Activated naive CD4-positive, alpha-beta T cell treated with anti-CD3 and anti-CD28 coated beads for 36 hours (primary cell): ENCODE results near the gene SLC6A6. TPM values are rescaled to one million over a fixed set of nuclear protein-coding genes. Genes with fewer than 3 reads are reported as not detected.

Experiments used
- CTCF ChIA-PET: fragments of 350-600 bp; sonication (Branson Sonifier 250); formaldehyde crosslinking; loops from one replicate; lab custom pipeline; 2021; ENCODE audit warnings: antibody characterized with exemption; lab: Charles Lee
- DNase-seq: peaks from one replicate; pipeline ENCODE4 v3.0.0-alpha.2; 2020
- H3K27ac Mint-ChIP-seq: one replicate; pipeline ENCODE4 v1.8.0; 2021; ENCODE audit warnings: mild to moderate bottlenecking, mixed read lengths
- H3K27me3 Mint-ChIP-seq: one replicate; pipeline ENCODE4 v1.8.0; 2021; ENCODE audit warnings: low read depth, mixed read lengths
- H3K36me3 Mint-ChIP-seq: one replicate; pipeline ENCODE4 v1.8.0; 2021; ENCODE audit warnings: low read depth, mixed read lengths
- H3K4me1 Mint-ChIP-seq: one replicate; pipeline ENCODE4 v1.8.0; 2021; ENCODE audit warnings: low read depth, mixed read lengths
- H3K4me3 Mint-ChIP-seq: one replicate; pipeline ENCODE4 v1.8.0; 2021; ENCODE audit warnings: mild to moderate bottlenecking, moderate library complexity, mixed read lengths
- H3K9me3 Mint-ChIP-seq: one replicate; pipeline ENCODE4 v1.8.0; 2021; ENCODE audit warnings: mixed read lengths
- intact Hi-C: fragments of 100-400 bp; cut with micrococcal nuclease; formaldehyde crosslinking; loops from one replicate; pipeline ENCODE4 v1.15.1; 2023
- total RNA-seq, 2 experiments: library from RNA; stranded (reverse); gene quantifications; one replicate each; pipeline ENCODE4 v1.2.3, GENCODE V29; 2021

SLC6A6 gene
- total RNA-seq, 2 experiments from 2014 or later = 32.2 to 36.9 TPM

DNA sequence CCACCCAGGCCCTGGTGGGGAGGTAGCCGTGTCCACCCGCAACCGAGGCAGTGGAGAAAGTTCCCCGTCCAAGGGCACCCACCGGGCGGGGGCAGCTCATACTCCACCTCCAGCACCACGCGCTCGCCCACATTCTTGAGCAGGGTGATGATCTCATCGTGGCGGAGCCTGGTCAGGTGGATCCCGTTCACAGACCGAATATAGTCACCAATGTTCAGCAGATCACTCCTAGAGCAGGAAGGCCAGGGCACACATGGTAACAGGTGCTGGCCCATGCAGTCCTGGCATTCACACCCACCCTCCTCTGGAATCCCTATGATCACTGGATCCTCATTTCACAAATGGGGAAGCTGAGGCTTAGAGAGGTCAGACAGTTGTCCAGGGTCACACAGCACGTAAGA, 121.9 kb downstream of the SLC6A6 start:
- no peak for DNase-seq
- H3K4me3 Mint-ChIP-seq = no peak overlapping the region
- H3K36me3 Mint-ChIP-seq = no peaks in the 10 kb centered on the region
- H3K9me3 Mint-ChIP-seq = no peaks in the 10 kb centered on the region
- H3K27ac Mint-ChIP-seq = no peak overlapping the region
- no peaks in the 10 kb centered on the region for H3K4me1 Mint-ChIP-seq
- CTCF ChIA-PET = no interaction called here
- peaks cover 3% of the 10 kb centered on the region for H3K27me3 Mint-ChIP-seq
- intact Hi-C loops = no loop called here

DNA sequence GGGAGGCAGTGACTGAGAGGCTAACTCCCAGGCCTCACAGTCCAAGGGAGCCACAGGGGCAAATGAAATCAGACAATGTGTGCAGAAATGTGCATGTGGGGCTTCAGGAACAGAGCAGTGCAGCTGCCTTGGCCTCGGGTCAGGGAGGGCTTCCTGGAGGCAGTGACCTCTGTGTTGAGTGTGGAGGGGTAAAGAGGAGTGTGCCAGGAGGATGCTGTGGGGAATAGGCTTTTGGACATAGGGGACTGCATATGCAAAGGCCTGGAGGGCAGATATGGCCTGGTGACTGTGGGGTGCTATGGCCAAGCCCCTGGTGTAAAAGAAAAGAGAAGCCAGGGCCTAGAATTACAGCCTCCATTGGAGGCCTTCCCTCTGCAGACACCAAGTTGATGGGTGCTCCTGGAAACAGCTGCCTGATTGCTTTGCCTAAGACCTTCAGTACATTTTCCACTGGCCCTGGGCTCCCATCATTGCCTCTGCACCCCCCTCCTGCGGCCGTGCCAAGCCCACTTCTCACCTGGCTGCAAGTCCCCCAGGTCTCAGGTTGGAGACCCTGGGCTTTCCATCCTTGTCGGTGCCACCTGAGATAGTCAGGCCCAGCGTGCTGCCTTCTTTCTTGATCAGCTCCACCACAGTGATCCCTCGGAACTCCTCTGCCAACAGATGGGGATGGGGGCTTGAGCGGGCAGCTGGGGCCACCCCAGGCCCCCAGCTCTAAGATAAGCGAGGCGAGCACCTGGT, 122.7 kb downstream of the SLC6A6 start:
- DNase-seq = no peak
- Mint-ChIP-seq H3K36me3 (no peaks in the 10 kb centered on the region), H3K9me3 (no peaks in the 10 kb centered on the region), H3K4me1 (no peaks in the 10 kb centered on the region), H3K27ac (no peak overlapping the region), H3K4me3 (no peak overlapping the region), H3K27me3 (peaks cover 3% of the 10 kb centered on the region)
- CTCF ChIA-PET = no interaction called here
- intact Hi-C loops = no loop called here

DNA sequence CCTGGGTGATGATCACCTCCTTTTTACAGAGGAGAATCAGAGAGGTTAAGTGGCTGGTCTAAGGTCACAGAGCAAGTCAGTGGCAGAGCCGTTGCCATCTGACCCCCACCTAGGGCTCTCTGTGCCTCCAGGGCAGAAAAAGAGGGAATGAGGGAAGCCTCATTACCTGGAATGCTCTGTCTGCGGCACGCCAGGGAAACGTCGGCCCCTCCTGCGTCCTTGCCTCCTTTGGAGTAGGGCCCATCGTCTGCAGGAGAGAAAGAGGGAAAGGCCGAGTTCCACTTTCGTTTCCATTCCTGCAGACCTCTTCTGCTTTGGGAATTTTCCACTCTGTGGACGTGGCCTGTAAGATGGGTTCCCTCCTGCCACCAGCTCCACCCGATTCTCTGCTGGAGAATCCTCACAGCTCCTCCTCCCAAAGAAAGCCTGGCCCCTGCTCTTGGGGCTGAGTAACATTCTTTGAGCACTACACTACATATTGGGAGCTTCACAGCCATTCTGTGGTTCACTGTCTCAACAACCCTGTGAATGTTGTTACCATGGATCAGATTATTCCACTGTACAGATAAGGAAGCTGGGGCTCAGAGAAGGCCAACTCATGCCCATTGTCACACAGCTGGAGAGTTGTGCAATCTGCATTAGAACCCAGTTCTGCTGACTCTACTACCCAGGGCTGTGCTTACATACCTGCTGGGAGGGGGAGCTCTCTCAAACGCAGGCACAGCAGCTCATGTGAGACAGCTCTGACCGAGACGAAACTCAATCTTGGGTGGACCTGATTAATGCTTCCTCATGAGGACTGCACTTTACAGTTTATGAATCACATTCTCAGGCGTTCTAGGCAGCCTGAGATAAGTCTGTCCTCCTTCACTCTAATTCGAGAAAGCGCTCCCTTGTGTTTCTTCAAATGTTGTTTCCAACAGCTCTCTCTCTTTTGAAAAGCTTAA, 123.6 kb downstream of the SLC6A6 start:
- no peak for DNase-seq
- H3K9me3 Mint-ChIP-seq = no peaks in the 10 kb centered on the region
- no peaks in the 10 kb centered on the region for H3K4me1 Mint-ChIP-seq
- H3K36me3 Mint-ChIP-seq = no peaks in the 10 kb centered on the region
- peaks cover 5% of the 10 kb centered on the region for H3K27me3 Mint-ChIP-seq
- no peak overlapping the region for H3K27ac Mint-ChIP-seq
- no peak overlapping the region for H3K4me3 Mint-ChIP-seq
- CTCF ChIA-PET = interaction anchor here (0.6 kb wide), 1 partner anchor 357 kb away, joined by 4 read pairs; no protein-coding TSS in a partner anchor
- intact Hi-C loops = no loop called here

DNA sequence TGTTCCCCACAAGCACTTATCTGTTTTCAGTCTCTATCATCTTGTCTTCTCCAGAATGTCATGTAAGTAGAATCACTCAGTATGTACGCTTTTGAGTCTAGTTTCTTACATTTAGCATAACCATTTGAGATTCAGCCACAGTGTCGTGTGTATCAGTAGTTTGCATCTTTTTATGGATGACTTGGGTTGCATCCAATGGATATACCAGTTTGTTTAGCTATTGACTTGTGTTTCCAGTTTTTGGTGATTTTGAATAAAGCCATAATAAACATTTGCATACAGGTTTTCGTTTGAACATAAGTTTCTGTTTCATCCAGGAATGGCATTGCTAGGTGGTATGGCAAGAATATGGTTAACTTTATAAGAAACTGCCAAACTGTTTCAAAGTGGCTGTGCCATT, 125.7 kb downstream of the SLC6A6 start:
- CTCF ChIA-PET = interaction anchor here (0.6 kb wide), 1 partner anchor 329 kb away, joined by 3 read pairs; no protein-coding TSS in a partner anchor
- Mint-ChIP-seq H3K4me1 (no peaks in the 10 kb centered on the region), H3K9me3 (no peaks in the 10 kb centered on the region), H3K27me3 (peaks cover 5% of the 10 kb centered on the region), H3K27ac (no peak overlapping the region), H3K4me3 (no peak overlapping the region), H3K36me3 (no peaks in the 10 kb centered on the region)
- intact Hi-C loops = no loop called here
- no peak for DNase-seq

DNA sequence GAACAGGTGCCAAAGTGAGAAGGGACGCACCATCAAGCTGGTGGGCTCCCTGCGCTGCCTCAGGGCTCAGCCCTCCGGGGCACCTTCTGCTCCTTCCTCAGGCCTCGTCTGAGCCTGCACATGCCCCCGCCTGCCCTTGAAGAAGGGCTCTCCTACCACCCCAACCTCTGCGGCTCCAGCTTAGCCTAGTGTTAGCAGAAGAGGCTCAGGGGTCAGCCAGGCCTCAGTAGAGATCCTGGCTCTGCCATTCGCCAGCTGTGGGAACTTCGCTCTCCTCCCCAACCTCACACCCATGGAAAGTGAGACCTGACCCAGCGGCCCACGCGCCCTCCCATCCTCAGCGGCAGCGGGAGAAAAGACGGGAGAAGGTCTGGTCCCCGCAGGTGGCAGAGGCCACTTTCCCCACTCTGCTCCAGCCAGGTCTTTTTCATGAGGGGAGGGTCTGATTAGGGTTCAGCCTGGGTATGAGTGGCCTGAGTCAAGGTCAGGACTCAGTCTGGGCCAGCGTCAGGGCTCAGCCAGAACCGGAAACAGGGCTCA, 129.5 kb downstream of the SLC6A6 start:
- peaks cover 2% of the 10 kb centered on the region for H3K27me3 Mint-ChIP-seq
- no peak overlapping the region for H3K27ac Mint-ChIP-seq
- no peaks in the 10 kb centered on the region for H3K36me3 Mint-ChIP-seq
- no peaks in the 10 kb centered on the region for H3K9me3 Mint-ChIP-seq
- no peaks in the 10 kb centered on the region for H3K4me1 Mint-ChIP-seq
- H3K4me3 Mint-ChIP-seq = no peak overlapping the region
- CTCF ChIA-PET = no interaction called here
- no peak for DNase-seq
- intact Hi-C loops = no loop called here

DNA sequence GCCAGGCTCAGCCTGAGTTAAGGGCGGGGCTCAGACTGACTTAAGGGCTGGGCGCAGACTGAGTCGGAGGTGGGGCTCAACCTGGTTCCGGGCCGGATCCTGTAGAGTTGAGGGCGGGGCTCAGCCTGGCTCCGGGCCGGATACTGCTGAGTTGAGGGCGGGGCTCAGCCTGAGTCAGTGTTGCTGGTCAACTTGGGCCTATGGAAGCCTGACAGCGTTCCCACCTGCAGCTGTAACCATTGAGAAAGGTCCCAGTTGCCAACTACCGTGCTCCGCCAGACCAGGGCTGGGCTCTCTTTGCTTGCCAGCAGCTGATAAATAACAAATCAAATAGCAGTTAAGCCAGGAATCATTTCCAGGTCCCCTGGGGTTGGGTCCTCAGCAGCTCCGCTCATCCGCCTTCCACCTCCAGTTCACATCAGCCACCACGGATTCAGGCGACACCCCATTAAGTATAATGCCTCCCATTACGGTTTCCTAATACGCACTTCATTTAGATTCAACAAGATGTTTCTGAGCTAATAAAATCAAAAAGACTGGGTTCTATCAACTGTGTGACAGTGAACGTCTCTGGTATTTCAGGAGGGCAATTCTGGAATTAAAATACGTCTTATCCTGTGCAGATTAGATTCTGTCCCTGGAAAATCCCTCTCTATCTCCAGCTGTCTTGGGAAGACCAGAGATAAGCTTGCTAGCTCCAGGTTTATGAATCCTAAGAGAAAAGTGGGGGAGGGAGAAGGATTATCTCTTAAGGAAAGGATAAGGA, 130.5 kb downstream of the SLC6A6 start:
- CTCF ChIA-PET = no interaction called here
- peaks cover 2% of the 10 kb centered on the region for H3K27me3 Mint-ChIP-seq
- peak; percentile 11 for DNase-seq

DNA sequence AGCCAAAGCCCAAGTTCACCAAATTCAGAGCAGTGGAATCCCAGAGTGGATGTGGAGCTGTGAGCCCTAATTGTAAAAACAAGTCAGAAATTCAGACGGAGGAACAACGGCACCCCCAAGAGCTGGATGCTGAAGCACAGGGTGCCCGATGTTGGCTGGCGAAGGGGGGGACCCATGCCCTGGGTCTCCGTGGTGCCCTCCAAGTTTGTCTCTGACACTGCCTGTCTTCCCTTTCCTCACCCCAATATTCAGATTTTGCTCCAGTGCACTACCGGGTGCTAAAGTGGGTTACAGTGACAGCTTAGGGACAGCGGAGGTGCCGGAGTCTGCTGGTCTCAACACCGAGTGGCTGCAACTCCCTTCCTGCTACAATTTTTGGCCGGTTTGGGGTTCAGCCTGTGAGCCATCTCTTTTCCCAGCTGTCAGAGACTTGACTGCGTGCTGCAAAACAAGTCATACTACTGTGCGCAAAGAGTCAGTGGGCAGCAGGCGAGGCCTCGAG, 131.1 kb downstream of the SLC6A6 start:
- CTCF ChIA-PET = no interaction called here
- intact Hi-C loops = no loop called here
- no peak overlapping the region for H3K27ac Mint-ChIP-seq
- no peaks in the 10 kb centered on the region for H3K36me3 Mint-ChIP-seq
- H3K4me1 Mint-ChIP-seq = no peaks in the 10 kb centered on the region
- H3K9me3 Mint-ChIP-seq = no peaks in the 10 kb centered on the region
- H3K4me3 Mint-ChIP-seq = no peak overlapping the region
- H3K27me3 Mint-ChIP-seq = peaks cover 2% of the 10 kb centered on the region
- DNase-seq = no peak

More for the DNA sequence above, 130.5 kb downstream of the SLC6A6 start:
- H3K4me1 Mint-ChIP-seq = no peaks in the 10 kb centered on the region
- H3K27ac Mint-ChIP-seq = no peak overlapping the region
- no peak overlapping the region for H3K4me3 Mint-ChIP-seq
- H3K36me3 Mint-ChIP-seq = no peaks in the 10 kb centered on the region
- H3K9me3 Mint-ChIP-seq = no peaks in the 10 kb centered on the region
- intact Hi-C loops = no loop called here

DNA sequence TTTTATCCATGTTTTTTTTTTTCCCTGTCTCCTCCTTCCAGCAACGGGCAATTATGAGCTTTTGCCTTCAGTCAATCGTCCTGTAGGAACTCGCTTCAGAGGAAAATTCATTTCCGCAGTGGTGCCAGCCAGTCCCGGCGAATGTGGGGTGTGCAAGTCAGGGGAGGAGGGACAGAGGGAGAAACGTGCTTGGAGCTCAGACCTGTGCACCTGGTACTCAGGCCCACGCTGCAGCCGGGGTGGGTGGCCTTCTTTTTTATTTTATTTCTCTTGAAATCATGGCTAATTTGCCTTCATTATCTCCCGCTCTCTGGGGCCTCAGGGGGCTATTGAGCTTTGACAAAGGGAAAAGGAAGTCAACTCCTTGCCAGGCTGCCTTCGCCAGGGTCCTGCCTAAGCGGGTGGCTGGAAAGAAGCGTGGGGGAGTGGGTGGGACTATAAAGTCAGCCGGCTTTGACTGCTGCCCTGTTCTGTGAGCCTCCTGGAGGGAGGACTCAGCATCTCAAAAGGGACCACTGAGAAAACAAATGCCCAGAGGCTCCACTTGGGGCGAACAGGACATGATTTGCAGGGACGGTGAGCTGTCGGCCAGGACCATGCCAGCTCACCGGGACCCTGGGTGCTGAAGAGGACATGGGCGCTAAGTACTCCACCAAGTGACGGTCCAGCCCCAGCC, 132.2 kb downstream of the SLC6A6 start:
- no peaks in the 10 kb centered on the region for H3K4me1 Mint-ChIP-seq
- H3K36me3 Mint-ChIP-seq = no peaks in the 10 kb centered on the region
- no peaks in the 10 kb centered on the region for H3K9me3 Mint-ChIP-seq
- no peak overlapping the region for H3K27ac Mint-ChIP-seq
- CTCF ChIA-PET = interaction anchor here (1.0 kb wide), 1 partner anchor 9 kb away, joined by 3 read pairs; no protein-coding TSS in a partner anchor
- H3K27me3 Mint-ChIP-seq = peaks cover 2% of the 10 kb centered on the region
- no peak for DNase-seq
- no peak overlapping the region for H3K4me3 Mint-ChIP-seq
- intact Hi-C loops = no loop called here

DNA sequence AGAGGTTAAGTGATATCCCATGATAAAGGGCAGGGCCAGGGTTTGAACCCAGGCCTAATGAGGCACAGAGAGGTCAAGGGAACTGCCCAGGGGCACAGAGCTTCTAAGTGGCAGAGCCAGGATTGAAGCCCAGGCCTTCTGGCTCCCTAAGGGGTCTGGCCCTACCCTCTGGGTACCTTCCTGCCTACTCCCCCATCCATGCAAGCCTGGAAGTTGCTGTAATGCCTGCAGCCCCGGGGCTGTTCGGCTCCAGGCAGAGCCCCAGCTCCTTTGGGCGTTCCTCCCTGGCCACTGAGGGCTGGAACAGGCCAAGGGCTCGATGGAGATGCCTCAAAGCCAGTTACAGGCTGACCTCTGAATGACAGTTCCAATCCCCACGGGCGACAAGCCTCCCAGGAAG, 133.2 kb downstream of the SLC6A6 start:
- Mint-ChIP-seq H3K27ac (no peak overlapping the region), H3K36me3 (no peaks in the 10 kb centered on the region), H3K4me1 (no peaks in the 10 kb centered on the region), H3K4me3 (no peak overlapping the region), H3K9me3 (no peaks in the 10 kb centered on the region), H3K27me3 (no peaks in the 10 kb centered on the region)
- CTCF ChIA-PET = no interaction called here
- intact Hi-C loops = no loop called here
- no peak for DNase-seq

DNA sequence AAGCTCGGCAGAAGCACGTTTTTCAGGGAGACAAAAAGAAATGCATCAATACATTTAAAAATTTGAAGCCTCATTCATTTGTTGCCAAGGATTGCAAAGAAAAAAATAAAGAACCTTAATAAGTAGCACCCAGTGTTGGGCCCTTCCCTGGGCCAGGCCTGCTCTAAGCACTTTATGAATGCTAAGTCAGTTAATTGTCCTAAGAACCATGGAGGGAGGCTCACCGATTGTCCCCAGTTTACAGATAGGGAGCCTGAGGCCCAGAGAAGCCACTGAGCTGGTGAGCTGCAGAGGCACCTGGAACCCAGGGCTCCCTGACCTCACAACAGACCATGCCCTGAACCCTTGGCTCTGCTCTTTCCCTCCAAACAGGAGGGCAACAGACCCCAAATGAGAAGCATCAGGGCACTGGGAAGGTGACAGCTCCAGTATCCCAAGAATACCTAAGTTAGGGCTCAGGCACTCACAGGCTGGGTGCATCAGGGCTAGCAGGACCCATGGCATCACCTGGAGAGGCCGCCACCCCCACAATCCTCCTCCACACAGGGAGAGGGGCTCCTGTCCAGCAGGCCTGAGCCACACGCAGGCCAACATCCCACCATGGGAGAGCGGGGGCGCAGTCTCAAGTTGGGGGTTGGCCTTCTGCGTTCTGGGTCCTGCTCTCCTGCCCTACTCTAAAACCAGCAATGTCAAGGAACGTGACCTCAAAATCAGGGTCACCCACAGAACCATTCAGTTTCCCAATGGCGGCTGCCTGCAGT, 133.8 kb downstream of the SLC6A6 start:
- intact Hi-C loops = no loop called here
- H3K27ac Mint-ChIP-seq = no peak overlapping the region

More for the DNA sequence above, 133.8 kb downstream of the SLC6A6 start:
- no peaks in the 10 kb centered on the region for H3K36me3 Mint-ChIP-seq
- DNase-seq = no peak
- H3K4me3 Mint-ChIP-seq = no peak overlapping the region
- no peaks in the 10 kb centered on the region for H3K4me1 Mint-ChIP-seq
- CTCF ChIA-PET = no interaction called here
- no peaks in the 10 kb centered on the region for H3K9me3 Mint-ChIP-seq
- no peaks in the 10 kb centered on the region for H3K27me3 Mint-ChIP-seq
